Measurements from ENCODE around the gene TMEM184B. TPM values are rescaled to one million over a fixed set of nuclear protein-coding genes. Genes with fewer than 3 reads are reported as not detected.

The TMEM184B gene
- total and polyA plus RNA-seq, 4 donors: 7.5 to 12.6 (median 9.9) TPM

GRCh38 chr22:38298312-38299005 is 25.6 kb upstream of the TMEM184B start:
- no peak overlapping the region for H3K4me3 ChIP-seq (ENCODE audit: low read depth in 1 of 3, low read length in 3 of 3)
- H3K9ac ChIP-seq (ENCODE audit: low read depth in 1 of 2, low read length in 2 of 2): no peak overlapping the region
- peaks cover 0 to 48% (median 8%) of the 10 kb centered on the region in 4 donors for H3K36me3 ChIP-seq (ENCODE audit: control insufficient read depth in 4 of 4, insufficient read depth in 3 of 4, low read depth in 1 of 4, low read length in 3 of 4)
- H3K27ac ChIP-seq (ENCODE audit: low read depth in 1 of 2, low read length in 2 of 2): no peak overlapping the region
- peaks cover 0 to 14% (median 12%) of the 10 kb centered on the region in 4 donors for H3K4me1 ChIP-seq (ENCODE audit: control insufficient read depth in 4 of 4, insufficient read depth in 4 of 4, low read length in 3 of 4)
- no peak for DNase-seq (ENCODE audit: low spot score)
- TF ChIP-seq RAD21 (IDR thresholded peaks at IDR 0.05) (peak in 1 of 2 donors; percentile 62), TAF1 (conservative IDR thresholded peaks at IDR 0.05) (no peak)
- WGBS: 93% methylated on average over 25 of the region's 25 CpGs
- H3K27me3 ChIP-seq (ENCODE audit: control insufficient read depth in 4 of 4, insufficient read depth in 4 of 4, low read length in 3 of 4): no peaks in the 10 kb centered on the region
- no peaks in the 10 kb centered on the region for H3K9me3 ChIP-seq (ENCODE audit: control insufficient read depth in 4 of 4, low read length in 3 of 4)

- DNase-seq (ENCODE audit: low spot score): no peak
- Histone ChIP-seq H3K4me1 (ENCODE audit: control insufficient read depth in 4 of 4, insufficient read depth in 4 of 4, low read length in 3 of 4) (peaks cover 0 to 14% (median 12%) of the 10 kb centered on the region in 4 donors), H3K27ac (ENCODE audit: low read depth in 1 of 2, low read length in 2 of 2) (no peak overlapping the region), H3K4me3 (ENCODE audit: low read depth in 1 of 3, low read length in 3 of 3) (no peak overlapping the region), H3K36me3 (ENCODE audit: control insufficient read depth in 4 of 4, insufficient read depth in 3 of 4, low read depth in 1 of 4, low read length in 3 of 4) (peaks cover 0 to 43% (median 8%) of the 10 kb centered on the region in 4 donors), H3K9ac (ENCODE audit: low read depth in 1 of 2, low read length in 2 of 2) (no peak overlapping the region), H3K27me3 (ENCODE audit: control insufficient read depth in 4 of 4, insufficient read depth in 4 of 4, low read length in 3 of 4) (no peaks in the 10 kb centered on the region), H3K9me3 (ENCODE audit: control insufficient read depth in 4 of 4, low read length in 3 of 4) (no peaks in the 10 kb centered on the region)
- TF ChIP-seq TAF1 (conservative IDR thresholded peaks at IDR 0.05): no peak
- no peak for TF ChIP-seq GABPA (IDR thresholded peaks at IDR 0.05 in 1 of 2, conservative IDR thresholded peaks at IDR 0.05 in 1 of 2)
- TF ChIP-seq FOXA1 (IDR thresholded peaks at IDR 0.05): no peak
- no peak for TF ChIP-seq EGR1 (IDR thresholded peaks at IDR 0.05; ENCODE audit: low read depth in 2 of 2)
- no peak for TF ChIP-seq RXRA (IDR thresholded peaks at IDR 0.05)
- no peak for TF ChIP-seq JUND (IDR thresholded peaks at IDR 0.05)
- TF ChIP-seq HNF4G (IDR thresholded peaks at IDR 0.05): no peak
- no peak for TF ChIP-seq HNF4A (conservative IDR thresholded peaks at IDR 0.05)
- TF ChIP-seq YY1 (IDR thresholded peaks at IDR 0.05): no peak
- TF ChIP-seq CTCF (IDR thresholded peaks at IDR 0.05; ENCODE audit: low read depth, low read length, missing input control): no peak
- TF ChIP-seq ZBTB33 (IDR thresholded peaks at IDR 0.05): no peak
- whole genome bisulfite sequencing: 89% methylated on average over 4 of the region's 4 CpGs
These were observed 23.6 kb upstream of the TMEM184B start for GRCh38 chr22:38296372-38296771.

- H3K9me3 ChIP-seq (ENCODE audit: control insufficient read depth in 4 of 4, low read length in 3 of 4): no peaks in the 10 kb centered on the region
- peaks cover 0 to 43% (median 8%) of the 10 kb centered on the region in 4 donors for H3K36me3 ChIP-seq (ENCODE audit: control insufficient read depth in 4 of 4, insufficient read depth in 3 of 4, low read depth in 1 of 4, low read length in 3 of 4)
- DNase-seq (ENCODE audit: low spot score): no peak
- no peak overlapping the region for H3K9ac ChIP-seq (ENCODE audit: low read depth in 1 of 2, low read length in 2 of 2)
- no peaks in the 10 kb centered on the region for H3K27me3 ChIP-seq (ENCODE audit: control insufficient read depth in 4 of 4, insufficient read depth in 4 of 4, low read length in 3 of 4)
- peaks cover 0 to 14% (median 12%) of the 10 kb centered on the region in 4 donors for H3K4me1 ChIP-seq (ENCODE audit: control insufficient read depth in 4 of 4, insufficient read depth in 4 of 4, low read length in 3 of 4)
- H3K4me3 ChIP-seq (ENCODE audit: low read depth in 1 of 3, low read length in 3 of 3): no peak overlapping the region
- H3K27ac ChIP-seq (ENCODE audit: low read depth in 1 of 2, low read length in 2 of 2): no peak overlapping the region
- 96% methylated on average over 9 of the region's 9 CpGs for WGBS
- TF ChIP-seq NR2F2 (IDR thresholded peaks at IDR 0.05) (no peak), HNF4A (conservative IDR thresholded peaks at IDR 0.05) (no peak), GABPA (IDR thresholded peaks at IDR 0.05 in 1 of 2, conservative IDR thresholded peaks at IDR 0.05 in 1 of 2) (no peak), JUND (IDR thresholded peaks at IDR 0.05) (no peak), HNF4G (IDR thresholded peaks at IDR 0.05) (no peak), RXRA (IDR thresholded peaks at IDR 0.05) (no peak)
These were observed 23.1 kb upstream of the TMEM184B start for GRCh38 chr22:38295863-38296262.

Data from liver (tissue), 9 donors.